HG03521 (cell line): ENCODE results near the gene ST7.

Source experiments
- ATAC-seq: cut with Tn5 transposase; IDR thresholded peaks from one replicate; pipeline ENCODE4 v1.9.1; 2021; ENCODE audit warnings: mild to moderate bottlenecking, moderate library complexity; ENCODE audit not compliant: unreplicated experiment

ST7 gene

GRCh38 chr7:117183729-117184128 lies 230.4 kb downstream of the ST7 start:
- ATAC-seq = no peak

GRCh38 chr7:117184367-117184766 lies 231.1 kb downstream of the ST7 start:
- no peak for ATAC-seq

GRCh38 chr7:117185124-117185523 lies 231.8 kb downstream of the ST7 start:
- no peak for ATAC-seq

- no peak for ATAC-seq
Observed at GRCh38 chr7:117186218-117187010, 233.1 kb downstream of the ST7 start.

- ATAC-seq = no peak
Observed at GRCh38 chr7:117188376-117188775, 235.1 kb downstream of the ST7 start.

- ATAC-seq = no peak
Observed at GRCh38 chr7:117188949-117189592, 235.8 kb downstream of the ST7 start.

GRCh38 chr7:117190104-117190503 lies 236.8 kb downstream of the ST7 start:
- no peak for ATAC-seq

GRCh38 chr7:117190746-117191435 lies 237.6 kb downstream of the ST7 start:
- ATAC-seq = no peak

GRCh38 chr7:117192108-117192507 lies 238.8 kb downstream of the ST7 start:
- ATAC-seq = no peak

GRCh38 chr7:117193564-117193963 lies 240.3 kb downstream of the ST7 start:
- no peak for ATAC-seq

- no peak for ATAC-seq
Observed at GRCh38 chr7:117194445-117194844, 241.1 kb downstream of the ST7 start.

- no peak for ATAC-seq
Observed at GRCh38 chr7:117195361-117196029, 242.2 kb downstream of the ST7 start.

- ATAC-seq = no peak
Observed at GRCh38 chr7:117200132-117200531, 246.8 kb downstream of the ST7 start.

- no peak for ATAC-seq
Observed at GRCh38 chr7:117200786-117201458, 247.6 kb downstream of the ST7 start.

- ATAC-seq = no peak
Observed at GRCh38 chr7:117202511-117202910, 249.2 kb downstream of the ST7 start.

GRCh38 chr7:117203205-117203604 lies 249.9 kb downstream of the ST7 start:
- no peak for ATAC-seq

GRCh38 chr7:117205873-117206272 lies 252.6 kb downstream of the ST7 start:
- ATAC-seq = no peak

- ATAC-seq = no peak
Observed at GRCh38 chr7:117208257-117208656, 255.0 kb downstream of the ST7 start.

GRCh38 chr7:117210397-117210796 lies 257.1 kb downstream of the ST7 start:
- ATAC-seq = no peak

GRCh38 chr7:117210908-117211307 lies 257.6 kb downstream of the ST7 start:
- no peak for ATAC-seq

GRCh38 chr7:117211614-117212013 lies 258.3 kb downstream of the ST7 start:
- no peak for ATAC-seq
